GM23248 (cell line): ENCODE data around the gene WNT8A.

Experiments
- EZH2 ChIP-seq: fragments of 200-600 bp; sonication (generic); IDR thresholded peaks from 2 replicates; pipeline ENCODE4 v1.6.1; 2018; ENCODE audit warnings: antibody characterized with exemption, mild to moderate bottlenecking; ENCODE audit not compliant: insufficient read depth, poor library complexity, severe bottlenecking
- EZH2phosphoT487 ChIP-seq: fragments of 200-600 bp; sonication (generic); IDR thresholded peaks from 2 replicates; pipeline ENCODE4 v1.6.1; 2018; ENCODE audit warnings: antibody characterized with exemption, moderate library complexity, mild to moderate bottlenecking, low read depth; ENCODE audit not compliant: insufficient read depth

DNA sequence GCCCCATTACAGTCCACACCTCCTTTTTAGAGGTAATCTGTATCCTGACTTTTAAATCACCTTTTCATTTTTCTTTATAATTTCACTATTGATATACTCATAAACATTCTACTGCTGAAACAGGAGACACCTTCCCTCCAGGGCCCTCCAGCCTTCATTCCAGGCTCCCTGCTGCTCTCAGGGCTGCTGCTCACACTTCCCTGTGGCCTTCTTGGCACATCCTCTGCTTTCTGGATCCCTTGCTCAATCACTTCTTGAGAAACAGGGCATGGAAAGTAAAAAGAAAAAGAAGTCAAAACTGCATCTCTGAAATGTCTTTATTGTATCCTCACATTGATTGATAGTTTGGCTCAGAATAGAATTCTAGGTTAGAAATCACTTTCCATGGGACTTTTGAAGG lies 19.3 kb upstream of the WNT8A start:
- no peak for TF ChIP-seq EZH2
- TF ChIP-seq EZH2phosphoT487 = no peak
